ENCODE data around the gene SLX9.
A peak's percentile ranks its signal among the peaks of the same experiment; 100 is the strongest.
"Not testable (repeated sequence)": the region's sequence is repeated elsewhere in the genome, so short reads cannot be mapped to it uniquely, and the experiment has no call there.

The SLX9 gene

GRCh38 chr21:44962403-44962966 is 22.7 kb downstream of the SLX9 start:
- DNase-seq, result no peak

DNA sequence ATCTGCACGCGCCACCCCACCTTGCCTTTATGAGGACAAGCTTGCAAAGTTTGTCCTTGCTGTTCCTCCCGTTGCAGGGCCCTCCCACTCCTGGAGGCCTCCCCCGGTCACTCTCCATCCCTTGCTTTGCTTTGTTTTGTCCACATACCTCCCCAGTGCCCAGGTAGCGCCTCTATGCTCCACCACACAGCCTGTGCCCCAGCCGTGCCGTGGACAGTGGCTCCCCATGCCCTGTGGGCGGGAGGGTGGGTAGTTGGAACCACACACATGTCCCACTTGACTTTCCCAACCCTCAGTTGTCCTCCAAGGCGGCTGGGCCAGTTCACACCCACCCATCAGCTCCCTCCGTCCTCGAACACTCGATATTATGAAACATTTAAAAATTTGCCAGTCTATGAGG is 24.6 kb downstream of the SLX9 start:
- no peak for DNase-seq

GRCh38 chr21:44965251-44966022 is 25.6 kb downstream of the SLX9 start:
- DNase-seq, result peak in 1 of 2 experiments; percentile 29

DNA sequence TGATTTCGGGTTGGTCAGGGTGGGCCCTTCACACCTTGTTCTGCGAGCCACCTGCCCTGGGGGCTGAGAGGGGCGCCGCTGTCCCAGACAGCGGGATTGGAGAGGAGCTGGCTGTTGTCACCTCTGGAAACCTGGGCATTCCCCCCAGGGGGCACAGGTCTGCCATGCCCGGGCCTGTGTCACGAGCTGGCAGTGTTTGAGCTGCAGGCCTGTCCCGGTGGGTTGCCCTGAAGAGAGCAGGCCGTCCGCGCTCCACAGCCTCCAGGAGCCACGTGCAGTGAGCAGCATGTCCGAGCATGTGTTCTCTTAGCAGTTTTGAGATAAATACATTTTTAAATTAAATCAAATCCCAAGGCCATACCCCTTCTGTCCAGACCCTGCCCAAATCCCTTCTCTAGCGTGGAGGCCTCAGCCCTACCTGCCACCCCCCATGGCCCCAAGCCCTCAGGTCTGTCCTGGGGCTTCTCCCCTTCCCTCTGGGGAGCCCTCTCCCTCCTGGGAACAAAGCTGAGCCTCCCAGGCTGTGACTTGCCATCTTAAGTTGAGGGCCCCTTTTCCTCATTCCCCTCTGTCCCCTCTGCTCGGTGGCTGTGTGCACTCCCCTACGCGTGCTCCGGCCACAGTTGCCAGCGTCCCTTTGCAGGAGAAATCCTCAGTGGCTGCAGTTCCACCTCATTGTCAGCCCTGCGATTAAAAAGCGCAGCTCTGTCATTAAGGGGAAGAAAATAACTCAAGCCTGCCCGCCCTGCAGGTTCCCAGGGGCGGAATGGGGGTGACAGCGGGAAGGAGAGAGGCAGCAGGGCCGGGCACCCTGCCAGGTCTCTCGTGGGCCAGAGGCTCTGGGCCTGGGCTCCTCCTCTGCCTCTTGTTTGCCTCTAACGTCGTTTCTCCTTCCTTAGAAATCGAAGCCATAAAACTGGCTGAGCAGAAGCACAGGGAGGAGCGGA is 26.6 kb downstream of the SLX9 start:
- no peak for DNase-seq

GRCh38 chr21:44967082-44968047 is 27.5 kb downstream of the SLX9 start:
- DNase-seq, result no peak

- DNase-seq, result peak in 1 of 2 experiments; percentile 15
Observed at GRCh38 chr21:44969066-44969670, 29.3 kb downstream of the SLX9 start.

- DNase-seq, result no peak
Observed at GRCh38 chr21:44969931-44970755, 30.3 kb downstream of the SLX9 start.

GRCh38 chr21:44970766-44971671 is 31.2 kb downstream of the SLX9 start:
- no peak for DNase-seq

GRCh38 chr21:44971672-44971995 is 31.8 kb downstream of the SLX9 start:
- DNase-seq, result no peak

- DNase-seq, result no peak
Observed at GRCh38 chr21:44972301-44972814, 32.5 kb downstream of the SLX9 start.

DNA sequence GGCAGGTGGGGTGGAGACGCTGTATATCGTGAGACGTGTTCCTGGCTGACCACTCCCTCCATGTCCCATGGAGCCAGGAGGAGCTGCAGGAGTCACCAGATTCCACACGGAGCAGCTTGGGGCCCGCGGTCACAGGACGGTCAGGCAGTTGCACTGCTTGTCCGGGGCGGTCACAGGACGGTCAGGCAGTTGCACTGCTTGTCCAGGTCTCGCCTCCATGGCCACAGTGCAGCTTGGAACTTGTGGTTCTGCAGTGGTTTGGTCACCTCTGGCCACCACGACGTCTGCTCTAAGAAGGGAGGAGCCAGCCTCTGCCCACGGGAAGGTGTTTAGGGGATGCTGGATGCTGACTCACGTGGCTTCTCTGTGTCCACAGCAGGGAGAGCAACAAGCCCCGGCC is 33.0 kb downstream of the SLX9 start:
- DNase-seq, result no peak

DNA sequence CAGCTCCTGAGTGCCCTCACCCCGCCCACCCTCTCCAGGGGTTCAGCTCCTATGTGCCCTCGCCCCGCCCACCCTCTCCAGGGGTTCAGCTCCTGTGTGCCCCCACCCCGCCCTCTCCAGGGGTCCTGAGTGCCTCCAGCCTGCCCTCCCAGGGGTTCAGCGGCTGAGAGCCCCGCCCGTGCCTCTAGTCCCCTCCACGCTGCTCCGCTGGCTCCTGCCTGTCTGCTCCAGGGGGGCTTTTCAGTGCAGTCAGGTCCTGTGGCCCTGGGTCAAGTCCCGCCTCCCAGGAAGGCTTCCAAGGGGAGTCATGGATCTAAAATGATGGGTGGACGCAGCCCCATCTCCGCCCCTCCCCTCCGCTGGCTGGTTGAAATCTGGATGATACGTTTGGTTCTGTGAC is 33.8 kb downstream of the SLX9 start:
- DNase-seq, result no peak

DNA sequence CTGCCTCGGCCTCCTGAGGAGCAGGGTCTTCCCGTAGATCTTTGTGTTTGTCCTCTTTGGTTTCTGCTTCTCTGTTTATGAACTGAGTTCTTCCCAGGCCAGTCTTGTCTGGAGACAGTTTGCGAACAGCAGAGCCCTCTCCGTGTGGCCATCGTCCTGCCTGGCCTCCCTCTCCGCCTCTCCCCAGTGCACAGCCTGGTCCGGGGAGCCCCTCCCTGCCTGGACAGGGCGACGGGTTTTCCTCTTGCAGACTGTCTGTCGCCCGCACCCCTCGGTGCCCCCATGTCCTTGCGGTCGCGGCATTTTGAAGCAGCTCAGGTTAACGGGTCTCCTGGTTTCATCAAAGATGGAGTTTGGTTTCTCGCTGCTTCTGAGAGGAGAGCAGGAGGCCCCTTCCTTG is 34.8 kb downstream of the SLX9 start:
- DNase-seq, result no peak

GRCh38 chr21:44975720-44976555 is 36.1 kb downstream of the SLX9 start:
- DNase-seq, result no peak

GRCh38 chr21:44976556-44977393 is 36.9 kb downstream of the SLX9 start:
- not testable (repeated sequence) for DNase-seq

- no peak for DNase-seq
Observed at GRCh38 chr21:44977616-44978340, 37.9 kb downstream of the SLX9 start.
